Upper lobe of left lung (tissue), 6 donors: ENCODE results near the gene ELK1. TPM values are rescaled to one million over a fixed set of nuclear protein-coding genes. Genes with fewer than 3 reads are reported as not detected.

Experiments
- ATAC-seq, 2 donors: fragments of 200-7000 bp; cut with Tn5 transposase; one replicate each; pipeline ENCODE4 v1.9.1; 2022; ENCODE audit warnings: mild to moderate bottlenecking in 2 of 2, moderate library complexity in 2 of 2; ENCODE audit not compliant: low FRiP score in 2 of 2
- DNase-seq, 2 donors: peaks; one replicate each; pipeline ENCODE4 v3.0.0-alpha.2; 2019 to 2020
- H3K27ac ChIP-seq, 4 donors: fragments of 200-600 bp; sonication (generic); one replicate each; pipeline ENCODE4 v1.5.1; 2016 to 2019
- H3K27me3 ChIP-seq, 4 donors: fragments of 200-600 bp; sonication (generic); one replicate each; pipeline ENCODE4 v1.5.1; 2017 to 2019
- H3K36me3 ChIP-seq, 4 donors: fragments of 200-600 bp; sonication (generic); one replicate each; pipeline ENCODE4 v1.5.1; 2016 to 2019
- H3K4me1 ChIP-seq, 4 donors: fragments of 200-600 bp; sonication (generic); one replicate each; pipeline ENCODE4 v1.5.1; 2018 to 2019
- H3K4me3 ChIP-seq, 4 donors: fragments of 200-600 bp; sonication (generic); one replicate each; pipeline ENCODE4 v1.5.1; 2017 to 2019; ENCODE audit warnings: mild to moderate bottlenecking in 2 of 4, moderate library complexity in 1 of 4
- H3K9me3 ChIP-seq, 4 donors: fragments of 200-600 bp; sonication (generic); one replicate each; pipeline ENCODE4 v1.5.1; 2018 to 2019
- EP300 ChIP-seq, 4 donors: sonication (generic); formaldehyde crosslinking; IDR thresholded peaks; one replicate each; pipeline ENCODE4 v1.5.1; 2017; ENCODE audit warnings: antibody characterized with exemption in 4 of 4, control low read depth in 2 of 4
- POLR2A ChIP-seq, 4 donors: fragments of 450-650 bp; IDR thresholded peaks; one replicate each; pipeline ENCODE4 v1.5.1; 2016 to 2017; ENCODE audit warnings: antibody characterized with exemption in 4 of 4, mild to moderate bottlenecking in 2 of 4
- POLR2AphosphoS5 ChIP-seq, 2 donors: sonication (generic); formaldehyde crosslinking; IDR thresholded peaks; one replicate each; pipeline ENCODE4 v1.5.1; 2017; ENCODE audit warnings: antibody characterized with exemption in 2 of 2
- WGBS, 2 donors: methylation state at CpG; one replicate each; pipeline ENCODE4 v1.1.5; 2017 to 2018; 5-methylcytosine and 5-hydroxymethylcytosine counted together
- total RNA-seq, 6 donors: library from RNA; depleted of rRNA in 4 of 6; stranded (reverse); fragments of >200 nt in 4 of 6; gene quantifications; one replicate each; pipeline versions ENCODE4 v1.1.0 to v1.2.1, GENCODE V29; 2016 to 2021
- TF ChIP-seq, protein P1 (sequence below), 6 experiments: fragments of 450-650 bp in 4 of 6; fragments of 200-600 bp in 2 of 6; sonication (generic) in 2 of 6; IDR thresholded peaks; one replicate each; pipeline ENCODE4 v1.5.1; 2016 to 2019; ENCODE audit warnings: antibody characterized with exemption in 6 of 6
- donor health status: DM: no; HTN: no; CAD: no; lungs with moderate emphysema.
- donor health status: DM: no; HTN: yes; CAD: no; lungs with severe emphysema.

The ELK1 gene
- total RNA-seq, 6 donors from 2014 or later: 11.5 to 30.4 (median 21.5) TPM

DNA sequence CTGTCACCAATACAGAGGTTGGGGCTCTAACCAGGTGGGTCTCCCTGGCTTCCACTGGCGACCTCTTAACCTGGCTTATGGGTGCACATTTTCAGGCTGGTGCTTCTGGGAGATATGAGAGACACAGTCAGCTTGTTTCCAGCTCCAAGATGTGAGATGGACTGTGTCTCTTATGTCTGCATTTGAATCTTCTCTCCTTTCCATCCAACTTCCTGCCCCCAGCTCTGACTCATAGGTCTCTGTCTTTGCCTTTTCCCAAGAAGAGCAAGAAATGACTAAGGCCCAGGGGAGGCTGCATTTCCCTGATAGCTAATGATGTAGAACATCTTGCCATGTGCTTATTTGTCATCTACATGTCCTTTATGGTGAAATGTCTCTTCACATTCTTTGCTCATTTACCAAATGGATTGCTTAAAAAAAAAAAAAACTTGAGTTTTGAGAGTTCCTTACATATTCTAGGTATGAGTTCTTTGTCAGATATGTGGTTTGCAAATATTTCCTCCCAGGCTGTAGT is 11.8 kb upstream of the ELK1 start:
- H3K36me3 ChIP-seq: peaks cover 0 to 3% (median 0%) of the 10 kb centered on the region in 4 donors
- no peak overlapping the region for H3K27ac ChIP-seq
- WGBS, 2 donors: 67% methylated on average over 1 of the region's 1 CpG; no CpG with 5 or more reads in 1 of the 2 donors
- no peaks in the 10 kb centered on the region for H3K9me3 ChIP-seq
- H3K4me1 ChIP-seq: no peaks in the 10 kb centered on the region
- TF ChIP-seq EP300 (IDR thresholded peaks at IDR 0.05) (no peak), POLR2A (IDR thresholded peaks at IDR 0.05) (no peak), POLR2AphosphoS5 (IDR thresholded peaks at IDR 0.05) (no peak)
- TF ChIP-seq, protein P1, sequence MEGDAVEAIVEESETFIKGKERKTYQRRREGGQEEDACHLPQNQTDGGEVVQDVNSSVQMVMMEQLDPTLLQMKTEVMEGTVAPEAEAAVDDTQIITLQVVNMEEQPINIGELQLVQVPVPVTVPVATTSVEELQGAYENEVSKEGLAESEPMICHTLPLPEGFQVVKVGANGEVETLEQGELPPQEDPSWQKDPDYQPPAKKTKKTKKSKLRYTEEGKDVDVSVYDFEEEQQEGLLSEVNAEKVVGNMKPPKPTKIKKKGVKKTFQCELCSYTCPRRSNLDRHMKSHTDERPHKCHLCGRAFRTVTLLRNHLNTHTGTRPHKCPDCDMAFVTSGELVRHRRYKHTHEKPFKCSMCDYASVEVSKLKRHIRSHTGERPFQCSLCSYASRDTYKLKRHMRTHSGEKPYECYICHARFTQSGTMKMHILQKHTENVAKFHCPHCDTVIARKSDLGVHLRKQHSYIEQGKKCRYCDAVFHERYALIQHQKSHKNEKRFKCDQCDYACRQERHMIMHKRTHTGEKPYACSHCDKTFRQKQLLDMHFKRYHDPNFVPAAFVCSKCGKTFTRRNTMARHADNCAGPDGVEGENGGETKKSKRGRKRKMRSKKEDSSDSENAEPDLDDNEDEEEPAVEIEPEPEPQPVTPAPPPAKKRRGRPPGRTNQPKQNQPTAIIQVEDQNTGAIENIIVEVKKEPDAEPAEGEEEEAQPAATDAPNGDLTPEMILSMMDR (IDR thresholded peaks at IDR 0.05): no peak
- no peak for DNase-seq
- peak in 1 of 2 donors; percentile 23 for ATAC-seq
- H3K4me3 ChIP-seq: no peak overlapping the region
- no peaks in the 10 kb centered on the region for H3K27me3 ChIP-seq

DNA sequence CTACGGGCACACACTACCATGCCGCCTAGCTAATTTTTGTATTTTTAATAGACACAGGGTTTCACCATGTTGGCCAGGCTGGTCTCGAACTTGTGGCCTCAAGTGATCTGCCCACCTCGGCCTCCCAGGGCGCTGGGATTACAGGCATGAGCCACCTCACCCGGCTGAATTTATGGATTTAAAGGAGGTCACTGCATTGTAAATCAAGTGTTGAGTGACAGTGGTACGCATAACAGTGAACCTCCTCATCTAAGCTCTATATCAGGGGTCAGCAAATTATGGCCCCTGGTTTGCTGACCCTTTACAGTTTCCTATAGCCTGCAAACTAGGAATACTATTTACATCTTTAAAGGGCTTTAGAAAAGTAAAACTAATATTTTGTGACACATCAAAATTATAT is 11.2 kb upstream of the ELK1 start:
- Histone ChIP-seq H3K27me3 (no peaks in the 10 kb centered on the region), H3K27ac (no peak overlapping the region), H3K9me3 (no peaks in the 10 kb centered on the region), H3K36me3 (peaks cover 0 to 10% (median 3%) of the 10 kb centered on the region in 4 donors), H3K4me3 (no peak overlapping the region), H3K4me1 (no peaks in the 10 kb centered on the region)
- ATAC-seq (no peak), DNase-seq (no peak)
- WGBS, 2 donors: 84 to 94% methylated on average over 6 to 7 of the region's 7 CpGs
- no peak for TF ChIP-seq POLR2AphosphoS5 (IDR thresholded peaks at IDR 0.05)
- TF ChIP-seq, protein P1 (IDR thresholded peaks at IDR 0.05): no peak
- TF ChIP-seq POLR2A (IDR thresholded peaks at IDR 0.05): no peak
- TF ChIP-seq EP300 (IDR thresholded peaks at IDR 0.05): no peak

DNA sequence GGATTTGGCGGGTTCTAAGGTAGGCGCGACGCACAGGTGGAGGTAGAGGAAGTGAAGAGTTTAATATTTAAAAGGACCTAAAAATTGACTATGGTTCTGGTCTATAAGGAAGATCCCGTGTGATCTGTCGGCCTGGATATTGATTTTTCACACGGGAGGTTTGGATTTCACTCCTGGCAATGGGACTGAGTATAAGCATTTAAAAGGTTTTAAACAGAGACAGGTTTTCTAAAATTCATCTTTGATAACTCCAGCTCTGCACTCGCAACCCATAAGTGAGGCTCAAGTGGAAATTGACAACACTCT is 9.0 kb upstream of the ELK1 start:
- DNase-seq: no peak
- no peaks in the 10 kb centered on the region for H3K9me3 ChIP-seq
- H3K27ac ChIP-seq: peak overlapping the region; percentile 92 to 99 (median 96)
- peak overlapping the region in 3 of 4 donors; percentile 58 to 62 (median 59) for H3K4me3 ChIP-seq
- TF ChIP-seq EP300 (IDR thresholded peaks at IDR 0.05) (no peak), POLR2AphosphoS5 (IDR thresholded peaks at IDR 0.05) (no peak), POLR2A (IDR thresholded peaks at IDR 0.05) (no peak)
- TF ChIP-seq, protein P1 (IDR thresholded peaks at IDR 0.05): no peak
- WGBS, 2 donors: 19 to 48% methylated on average over 8 of the region's 8 CpGs
- no peaks in the 10 kb centered on the region for H3K27me3 ChIP-seq
- no peak for ATAC-seq
- H3K36me3 ChIP-seq: peaks cover 0 to 28% (median 6%) of the 10 kb centered on the region in 4 donors
- no peaks in the 10 kb centered on the region for H3K4me1 ChIP-seq

DNA sequence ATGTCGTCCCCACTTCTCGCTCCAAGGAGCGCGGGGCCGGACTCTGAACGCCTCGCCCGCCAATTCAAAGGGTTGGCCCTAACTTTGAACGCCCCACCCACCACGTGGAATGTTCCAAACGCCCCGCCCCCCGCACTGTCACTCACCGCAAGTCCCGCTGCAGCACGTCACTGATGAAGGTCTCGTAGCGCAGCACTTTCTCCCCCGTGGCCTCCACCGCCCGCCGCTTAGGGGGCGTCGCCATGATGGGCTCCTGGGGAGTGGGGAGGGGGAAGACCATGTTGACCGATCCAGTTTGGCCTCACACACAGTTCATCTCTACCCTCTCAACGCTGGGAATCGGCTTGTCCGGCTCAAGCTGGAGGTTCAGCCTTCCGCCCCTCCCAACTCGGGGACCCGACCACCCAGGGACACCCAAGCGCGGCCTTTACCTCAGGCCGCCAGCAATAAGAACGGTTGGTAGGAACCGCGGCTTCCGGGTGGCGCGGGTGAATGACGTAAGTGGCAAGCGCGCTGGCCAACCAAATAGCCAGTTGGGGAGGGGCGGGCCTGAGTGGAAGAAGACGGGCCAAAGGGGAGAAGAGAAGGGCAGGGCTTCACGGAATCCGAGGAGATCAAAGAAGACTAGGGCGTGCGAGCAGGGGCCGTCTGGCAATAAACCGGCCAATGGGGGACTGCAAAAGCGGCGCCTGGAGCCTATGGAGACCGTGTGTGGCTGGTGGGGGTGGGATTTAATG is 8.5 kb upstream of the ELK1 start, which contains the start of gene UXT:
TSS of gene UXT (minus strand) at position 497 of the 737 bp plus-strand sequence. CDS start at position 244, 253 bp downstream.
- WGBS, 2 donors: 0 to 33% methylated on average over 21 to 53 of the region's 54 CpGs
- H3K9me3 ChIP-seq: no peaks in the 10 kb centered on the region

DNA sequence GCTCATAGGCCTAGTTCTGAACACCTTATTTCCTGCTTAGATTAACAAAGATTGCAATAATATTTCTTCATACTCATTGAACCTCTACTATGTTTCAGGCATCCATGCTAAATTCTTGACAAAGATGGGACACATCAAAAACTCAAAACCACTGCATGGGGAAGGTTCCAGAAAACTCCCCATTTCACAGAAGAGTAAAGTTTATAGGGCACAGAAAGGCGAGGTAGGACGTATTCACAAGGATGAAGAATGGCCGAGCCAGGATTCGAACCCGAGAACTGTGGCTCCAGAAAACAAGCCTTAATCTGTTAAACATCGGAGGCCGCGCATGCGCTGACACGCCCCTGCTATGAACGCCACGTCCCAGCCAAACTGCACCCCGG is 7.9 kb upstream of the ELK1 start:
- H3K27me3 ChIP-seq: no peaks in the 10 kb centered on the region
- H3K36me3 ChIP-seq: peaks cover 0 to 30% (median 6%) of the 10 kb centered on the region in 4 donors
- H3K4me3 ChIP-seq: peak overlapping the region in 3 of 4 donors; percentile 58 to 62 (median 59)
- no peak for TF ChIP-seq EP300 (IDR thresholded peaks at IDR 0.05)
- TF ChIP-seq, protein P1 (IDR thresholded peaks at IDR 0.05): no peak
- TF ChIP-seq POLR2A (IDR thresholded peaks at IDR 0.05): no peak
- TF ChIP-seq POLR2AphosphoS5 (IDR thresholded peaks at IDR 0.05): no peak
- ATAC-seq (no peak), DNase-seq (no peak)
- H3K4me1 ChIP-seq: no peaks in the 10 kb centered on the region
- no peaks in the 10 kb centered on the region for H3K9me3 ChIP-seq
- 0 to 53% methylated on average over 2 to 13 of the region's 13 CpGs for WGBS, 2 donors
- H3K27ac ChIP-seq: peak overlapping the region; percentile 92 to 99 (median 96)

More for the DNA sequence above, 8.5 kb upstream of the ELK1 start, which contains the start of gene UXT:
- H3K4me1 ChIP-seq: no peaks in the 10 kb centered on the region
- TF ChIP-seq EP300 (IDR thresholded peaks at IDR 0.05): no peak
- peak in 3 of 4 donors; percentile 29 to 87 (median 83) for TF ChIP-seq POLR2A (IDR thresholded peaks at IDR 0.05)
- TF ChIP-seq POLR2AphosphoS5 (IDR thresholded peaks at IDR 0.05): peak; percentile 78 to 92
- DNase-seq (peak; percentile 93 to 95), ATAC-seq (peak; percentile 95 to 96)
- peaks cover 0 to 30% (median 6%) of the 10 kb centered on the region in 4 donors for H3K36me3 ChIP-seq
- H3K4me3 ChIP-seq: peak within 1 kb of the TSS; percentile 46 to 62 (median 58)
- H3K27me3 ChIP-seq: no peaks in the 10 kb centered on the region
- H3K27ac ChIP-seq: peak within 1 kb of the TSS; percentile 92 to 99 (median 96)
